Measurements from ENCODE around the gene NOL3. TPM values are rescaled to one million over a fixed set of nuclear protein-coding genes. Genes with fewer than 3 reads are reported as not detected.

The NOL3 gene
- total and polyA plus RNA-seq, 2 of the 13 experiments (the other 11 are each of a cell fraction or from before 2014, with no cell fraction given), result 5.7 to 20.5 TPM

DNA sequence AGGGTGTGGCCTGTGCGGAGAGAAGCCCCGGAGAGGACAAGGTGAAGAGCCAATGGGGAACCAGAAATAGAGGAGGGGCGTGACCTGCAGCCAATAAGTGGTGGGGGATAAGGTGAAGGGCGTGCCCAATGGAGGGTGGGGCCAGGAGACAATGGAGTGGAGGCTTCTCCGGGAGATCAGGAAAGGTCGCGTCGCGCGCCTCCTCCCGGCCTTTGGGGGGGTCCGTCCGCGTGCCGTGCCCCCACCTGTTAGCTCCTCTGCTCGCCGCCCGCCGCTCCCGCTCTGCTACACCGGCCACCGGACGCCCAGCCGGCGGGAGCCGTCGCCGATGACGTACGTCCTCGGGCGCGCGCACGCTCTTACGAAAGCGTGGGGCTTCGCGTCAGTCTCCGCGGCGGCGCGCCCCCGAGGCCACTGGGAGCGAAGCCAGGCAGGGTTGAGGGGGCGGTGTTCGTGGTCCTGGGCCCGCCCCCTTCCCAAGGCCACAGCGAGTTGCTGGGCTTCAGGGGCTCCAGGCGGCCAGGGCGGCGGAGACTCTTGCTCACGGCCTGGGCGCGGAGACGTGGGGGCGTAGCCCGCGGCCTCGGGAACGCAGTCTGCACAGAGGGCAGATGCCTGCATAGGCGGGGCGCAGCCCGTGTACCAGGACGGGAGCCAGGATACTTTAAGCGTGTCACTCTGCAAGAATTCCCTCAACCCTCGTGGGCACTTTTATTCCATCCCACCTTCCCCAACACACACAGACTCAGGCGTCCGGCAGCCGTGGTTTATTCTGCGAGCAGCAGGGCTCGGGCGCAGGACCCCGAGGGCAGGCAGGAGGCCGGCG, 13.5 kb downstream of the NOL3 start, which contains the start of gene MATCAP1 (continued):
- TF ChIP-seq ZNF136 (CRISPR knock-in tag; IDR thresholded peaks at IDR 0.05; ENCODE audit: low read depth) (peak; percentile 89; the same call in 1 of the 2 replicates), SMARCE1 (IDR thresholded peaks at IDR 0.05; ENCODE audit: borderline replicate concordance) (no peak), RFXAP (CRISPR knock-in tag; IDR thresholded peaks at IDR 0.05; ENCODE audit: borderline replicate concordance) (peak; percentile 63; the same call in 1 of the 2 replicates), KDM5A (IDR thresholded peaks at IDR 0.05; ENCODE audit: borderline replicate concordance, low read length) (peak; percentile 86; the same call in 1 of the 2 replicates), MZF1 (CRISPR knock-in tag; IDR thresholded peaks at IDR 0.05; ENCODE audit: borderline replicate concordance) (no peak), ZEB1 (IDR thresholded peaks at IDR 0.05; ENCODE audit: insufficient replicate concordance, low read depth) (no peak), ZSCAN30 (CRISPR knock-in tag; IDR thresholded peaks at IDR 0.05) (no peak), KDM3A (CRISPR knock-in tag; IDR thresholded peaks at IDR 0.05; ENCODE audit: low read depth) (peak; percentile 91), ZNF329 (CRISPR knock-in tag; IDR thresholded peaks at IDR 0.05; ENCODE audit: low read depth) (peak; percentile 75; the same call in 1 of the 2 replicates)
- TF ChIP-seq, protein P1, sequence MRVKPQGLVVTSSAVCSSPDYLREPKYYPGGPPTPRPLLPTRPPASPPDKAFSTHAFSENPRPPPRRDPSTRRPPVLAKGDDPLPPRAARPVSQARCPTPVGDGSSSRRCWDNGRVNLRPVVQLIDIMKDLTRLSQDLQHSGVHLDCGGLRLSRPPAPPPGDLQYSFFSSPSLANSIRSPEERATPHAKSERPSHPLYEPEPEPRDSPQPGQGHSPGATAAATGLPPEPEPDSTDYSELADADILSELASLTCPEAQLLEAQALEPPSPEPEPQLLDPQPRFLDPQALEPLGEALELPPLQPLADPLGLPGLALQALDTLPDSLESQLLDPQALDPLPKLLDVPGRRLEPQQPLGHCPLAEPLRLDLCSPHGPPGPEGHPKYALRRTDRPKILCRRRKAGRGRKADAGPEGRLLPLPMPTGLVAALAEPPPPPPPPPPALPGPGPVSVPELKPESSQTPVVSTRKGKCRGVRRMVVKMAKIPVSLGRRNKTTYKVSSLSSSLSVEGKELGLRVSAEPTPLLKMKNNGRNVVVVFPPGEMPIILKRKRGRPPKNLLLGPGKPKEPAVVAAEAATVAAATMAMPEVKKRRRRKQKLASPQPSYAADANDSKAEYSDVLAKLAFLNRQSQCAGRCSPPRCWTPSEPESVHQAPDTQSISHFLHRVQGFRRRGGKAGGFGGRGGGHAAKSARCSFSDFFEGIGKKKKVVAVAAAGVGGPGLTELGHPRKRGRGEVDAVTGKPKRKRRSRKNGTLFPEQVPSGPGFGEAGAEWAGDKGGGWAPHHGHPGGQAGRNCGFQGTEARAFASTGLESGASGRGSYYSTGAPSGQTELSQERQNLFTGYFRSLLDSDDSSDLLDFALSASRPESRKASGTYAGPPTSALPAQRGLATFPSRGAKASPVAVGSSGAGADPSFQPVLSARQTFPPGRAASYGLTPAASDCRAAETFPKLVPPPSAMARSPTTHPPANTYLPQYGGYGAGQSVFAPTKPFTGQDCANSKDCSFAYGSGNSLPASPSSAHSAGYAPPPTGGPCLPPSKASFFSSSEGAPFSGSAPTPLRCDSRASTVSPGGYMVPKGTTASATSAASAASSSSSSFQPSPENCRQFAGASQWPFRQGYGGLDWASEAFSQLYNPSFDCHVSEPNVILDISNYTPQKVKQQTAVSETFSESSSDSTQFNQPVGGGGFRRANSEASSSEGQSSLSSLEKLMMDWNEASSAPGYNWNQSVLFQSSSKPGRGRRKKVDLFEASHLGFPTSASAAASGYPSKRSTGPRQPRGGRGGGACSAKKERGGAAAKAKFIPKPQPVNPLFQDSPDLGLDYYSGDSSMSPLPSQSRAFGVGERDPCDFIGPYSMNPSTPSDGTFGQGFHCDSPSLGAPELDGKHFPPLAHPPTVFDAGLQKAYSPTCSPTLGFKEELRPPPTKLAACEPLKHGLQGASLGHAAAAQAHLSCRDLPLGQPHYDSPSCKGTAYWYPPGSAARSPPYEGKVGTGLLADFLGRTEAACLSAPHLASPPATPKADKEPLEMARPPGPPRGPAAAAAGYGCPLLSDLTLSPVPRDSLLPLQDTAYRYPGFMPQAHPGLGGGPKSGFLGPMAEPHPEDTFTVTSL (CRISPR knock-in tag; IDR thresholded peaks at IDR 0.05; ENCODE audit: borderline replicate concordance), result 0 out of 2 replicates have a peak, but pooled peaks have one; percentile 52
- TF ChIP-seq, protein P2, sequence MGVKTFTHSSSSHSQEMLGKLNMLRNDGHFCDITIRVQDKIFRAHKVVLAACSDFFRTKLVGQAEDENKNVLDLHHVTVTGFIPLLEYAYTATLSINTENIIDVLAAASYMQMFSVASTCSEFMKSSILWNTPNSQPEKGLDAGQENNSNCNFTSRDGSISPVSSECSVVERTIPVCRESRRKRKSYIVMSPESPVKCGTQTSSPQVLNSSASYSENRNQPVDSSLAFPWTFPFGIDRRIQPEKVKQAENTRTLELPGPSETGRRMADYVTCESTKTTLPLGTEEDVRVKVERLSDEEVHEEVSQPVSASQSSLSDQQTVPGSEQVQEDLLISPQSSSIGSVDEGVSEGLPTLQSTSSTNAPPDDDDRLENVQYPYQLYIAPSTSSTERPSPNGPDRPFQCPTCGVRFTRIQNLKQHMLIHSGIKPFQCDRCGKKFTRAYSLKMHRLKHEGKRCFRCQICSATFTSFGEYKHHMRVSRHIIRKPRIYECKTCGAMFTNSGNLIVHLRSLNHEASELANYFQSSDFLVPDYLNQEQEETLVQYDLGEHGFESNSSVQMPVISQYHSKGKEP (CRISPR knock-in tag; IDR thresholded peaks at IDR 0.05), result no peak
- TF ChIP-seq, protein P3, sequence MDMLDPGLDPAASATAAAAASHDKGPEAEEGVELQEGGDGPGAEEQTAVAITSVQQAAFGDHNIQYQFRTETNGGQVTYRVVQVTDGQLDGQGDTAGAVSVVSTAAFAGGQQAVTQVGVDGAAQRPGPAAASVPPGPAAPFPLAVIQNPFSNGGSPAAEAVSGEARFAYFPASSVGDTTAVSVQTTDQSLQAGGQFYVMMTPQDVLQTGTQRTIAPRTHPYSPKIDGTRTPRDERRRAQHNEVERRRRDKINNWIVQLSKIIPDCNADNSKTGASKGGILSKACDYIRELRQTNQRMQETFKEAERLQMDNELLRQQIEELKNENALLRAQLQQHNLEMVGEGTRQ (IDR thresholded peaks at IDR 0.05; ENCODE audit: low read depth, low read length), result no peak
- TF ChIP-seq, protein P3 (CRISPR knock-in tag; IDR thresholded peaks at IDR 0.05; ENCODE audit: borderline replicate concordance), result no peak
- TF ChIP-seq, protein P4, sequence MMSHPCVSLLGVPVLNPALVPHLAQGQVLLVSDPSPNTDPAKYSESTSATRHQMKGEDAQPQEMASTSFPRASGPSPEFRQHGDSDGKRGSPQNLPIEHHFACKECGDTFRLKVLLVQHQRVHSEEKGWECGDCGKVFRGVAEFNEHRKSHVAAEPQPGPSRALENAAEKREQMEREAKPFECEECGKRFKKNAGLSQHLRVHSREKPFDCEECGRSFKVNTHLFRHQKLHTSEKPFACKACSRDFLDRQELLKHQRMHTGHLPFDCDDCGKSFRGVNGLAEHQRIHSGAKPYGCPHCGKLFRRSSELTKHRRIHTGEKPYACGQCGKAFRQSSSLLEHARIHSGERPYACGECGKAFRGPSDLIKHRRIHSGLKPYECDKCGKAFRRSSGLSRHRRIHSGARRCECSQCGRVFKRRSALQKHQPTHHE (CRISPR knock-in tag; IDR thresholded peaks at IDR 0.05; ENCODE audit: borderline replicate concordance), result peak; percentile 71; the same call in 1 of the 2 replicates
